GM12872 (cell line): Measurements from ENCODE around the gene CDC73.

Source experiments
- CTCF ChIP-seq: IDR thresholded peaks from 3 replicates; pipeline ENCODE4 v1.5.1; 2011; ENCODE audit warnings: low read depth, mild to moderate bottlenecking, low read length, moderate library complexity; ENCODE audit not compliant: insufficient read depth

Gene CDC73

GRCh38 chr1:193090865-193091264, 31.0 kb upstream of the CDC73 start:
- no peak for TF ChIP-seq CTCF

GRCh38 chr1:193094112-193094511, 27.7 kb upstream of the CDC73 start:
- TF ChIP-seq CTCF, result no peak

GRCh38 chr1:193102662-193103061, 19.2 kb upstream of the CDC73 start:
- no peak for TF ChIP-seq CTCF

- no peak for TF ChIP-seq CTCF
Observed at GRCh38 chr1:193103759-193104501, 17.9 kb upstream of the CDC73 start.

GRCh38 chr1:193104502-193104906, 17.3 kb upstream of the CDC73 start:
- no peak for TF ChIP-seq CTCF

- TF ChIP-seq CTCF, result no peak
Observed at GRCh38 chr1:193104907-193105820, 16.7 kb upstream of the CDC73 start, which contains the start of gene GLRX2. Gene GLRX2 (minus strand): TSS chr1:193105414. CDS start chr1:193105382, 32 bp downstream.

- no peak for TF ChIP-seq CTCF
Observed at GRCh38 chr1:193105821-193106177, 16.0 kb upstream of the CDC73 start.
